K562 (cell line): Measurements from ENCODE around the gene DSG2. TPM values are rescaled to one million over a fixed set of nuclear protein-coding genes. Genes with fewer than 3 reads are reported as not detected.

ENCODE experiments used
- CBFA2T3 ChIP-seq: fragments of 450-650 bp; IDR thresholded peaks from 2 replicates; pipeline ENCODE4 v1.6.1; 2017
- DEAF1 ChIP-seq: fragments of 450-650 bp; formaldehyde crosslinking; IDR thresholded peaks from 2 replicates; pipeline ENCODE4 v1.4.0; 2020; ENCODE audit warnings: mild to moderate bottlenecking, moderate library complexity
- FOXK1 ChIP-seq: sonication (generic); formaldehyde crosslinking; IDR thresholded peaks from 2 replicates; pipeline ENCODE4 v1.8.0; 2022; ENCODE audit warnings: missing genetic modification reagents, mild to moderate bottlenecking, borderline replicate concordance
- HDAC3 ChIP-seq: fragments of 450-650 bp; IDR thresholded peaks from 2 replicates; pipeline ENCODE4 v1.6.1; 2018; ENCODE audit warnings: borderline replicate concordance, mild to moderate bottlenecking, moderate library complexity; ENCODE audit not compliant: partially characterized antibody
- HDGF ChIP-seq: fragments of 450-650 bp; IDR thresholded peaks from 2 replicates; pipeline ENCODE4 v1.6.1; 2016
- HEY1 ChIP-seq: fragments of 250-450 bp; sonication (Bioruptor Pico); IDR thresholded peaks from 2 replicates; pipeline ENCODE4 v1.5.0; 2020; ENCODE audit warnings: mild to moderate bottlenecking, moderate library complexity, borderline replicate concordance
- HNRNPLL ChIP-seq: fragments of 200-400 bp; formaldehyde crosslinking; IDR thresholded peaks from 2 replicates; pipeline ENCODE4 v1.6.1; 2017; ENCODE audit warnings: low read length, low read depth, mild to moderate bottlenecking; ENCODE audit not compliant: poor library complexity, severe bottlenecking
- IFI16 ChIP-seq: fragments of 250-450 bp; sonication (Bioruptor Pico); IDR thresholded peaks from 2 replicates; pipeline ENCODE4 v2.1.2; 2022; ENCODE audit warnings: mild to moderate bottlenecking, inconsistent platforms
- RAD21 ChIP-seq, 2 experiments: fragments of 250-450 bp in 1 of 2; fragments of 450-650 bp in 1 of 2; sonication (Bioruptor Pico) in 1 of 2; formaldehyde crosslinking in 1 of 2; IDR thresholded peaks in 1 of 2; conservative IDR thresholded peaks in 1 of 2; 2 replicates each; pipeline versions ENCODE4 v1.4.0 to v1.8.0; 2020 to 2022; ENCODE audit warnings: mild to moderate bottlenecking in 2 of 2, moderate library complexity in 1 of 2
- RBM17 ChIP-seq: fragments of 200-400 bp; formaldehyde crosslinking; IDR thresholded peaks from 2 replicates; pipeline ENCODE4 v1.6.1; 2017; ENCODE audit warnings: low read depth, mild to moderate bottlenecking, low read length, borderline replicate concordance
- SNRNP70 ChIP-seq: fragments of 200-400 bp; formaldehyde crosslinking; optimal IDR thresholded peaks from 2 replicates; pipeline ENCODE3; 2017; ENCODE audit warnings: low read depth, low read length
- SREBF1 ChIP-seq: fragments of 150-350 bp; IDR thresholded peaks from 2 replicates; pipeline ENCODE4 v1.6.1; 2014; ENCODE audit warnings: antibody characterized with exemption, low read depth, low read length, borderline replicate concordance
- TRIM28 ChIP-seq: fragments of 450-650 bp; IDR thresholded peaks from 2 replicates; pipeline ENCODE4 v1.6.1; 2017
- USF2 ChIP-seq: sonication (generic); formaldehyde crosslinking; IDR thresholded peaks from 2 replicates; pipeline ENCODE4 v1.5.0; 2020; ENCODE audit warnings: missing genetic modification reagents
- ZNF124 ChIP-seq: sonication (generic); formaldehyde crosslinking; IDR thresholded peaks from 2 replicates; pipeline ENCODE4 v1.8.1; 2022; ENCODE audit warnings: missing genetic modification reagents
- ZNF384 ChIP-seq: IDR thresholded peaks from 2 replicates; pipeline ENCODE4 v1.6.1; 2012; ENCODE audit warnings: low read depth, low read length, improper control_type of control experiment
- ZNF445 ChIP-seq: fragments of 250-450 bp; sonication (Bioruptor Pico); IDR thresholded peaks from 2 replicates; pipeline ENCODE4 v1.4.0; 2020; ENCODE audit warnings: low read depth, mild to moderate bottlenecking, moderate library complexity
- ZNF766 ChIP-seq: fragments of 200-800 bp; sonication (Bioruptor generic); conservative IDR thresholded peaks from 2 replicates; pipeline ENCODE4 v1.6.1; 2016; ENCODE audit warnings: missing genetic modification characterization, missing compliant biosample characterization
- ZZZ3 ChIP-seq: fragments of 450-650 bp; IDR thresholded peaks from 2 replicates; pipeline ENCODE4 v1.6.1; 2016; ENCODE audit warnings: antibody characterized with exemption, mild to moderate bottlenecking, moderate library complexity
- polyA plus RNA-seq, 8 experiments: library from polyadenylated mRNA; depleted of rRNA in 4 of 8; stranded (reverse) in 5 of 8; unstranded in 3 of 8; fragments of >200 nt; fragmentation: Nextera tagmentation in 2 of 8; fragmentation: Illumina TruSeq in 1 of 8; extraction: Ambion mirVana in 2 of 8; extraction: Trizol in 1 of 8; gene quantifications; 2 replicates each; pipeline versions ENCODE4 v1.2.1 to v1.2.3, GENCODE V29; 2011 to 2014; ENCODE audit warnings: inconsistent platforms in 1 of 8, missing spikeins in 1 of 8
- total RNA-seq, 7 experiments: library from RNA; depleted of rRNA in 6 of 7; stranded (reverse); fragments of >200 nt in 6 of 7; fragmentation: Illumina TruSeq in 2 of 7; extraction: Trizol in 2 of 7; gene quantifications; 2 replicates each; pipeline versions ENCODE4 v1.2.1 to v1.2.3, GENCODE V29; 2011 to 2021; ENCODE audit warnings: low replicate concordance in 1 of 7

DSG2 gene
- total and polyA plus RNA-seq, 9 of the 15 experiments (the other 6 are each of a cell fraction or from before 2014, with no cell fraction given) = 16.9 to 68.6 (median 41.3) TPM

GRCh38 chr18:31555971-31556747, 58.2 kb downstream of the DSG2 start (continued):
- no peak for TF ChIP-seq USF2
- no peak for TF ChIP-seq CBFA2T3
- TF ChIP-seq ZNF445 = no peak
- TF ChIP-seq ZNF124 (CRISPR knock-in tag) = no peak
- TF ChIP-seq IFI16 (CRISPR knock-in tag) = no peak
- no peak for TF ChIP-seq HDGF
- TF ChIP-seq RBM17 = no peak
- TF ChIP-seq ZNF384 = peak; percentile 91
- peak; percentile 92 to 97 for TF ChIP-seq RAD21 (CRISPR knock-in tag; conservative IDR thresholded peaks at IDR 0.05 in 1 of 2, IDR thresholded peaks at IDR 0.05 in 1 of 2)
- TF ChIP-seq SREBF1 = no peak
- peak; percentile 73 for TF ChIP-seq DEAF1 (CRISPR knock-in tag)
- TF ChIP-seq TRIM28 = no peak
- no peak for TF ChIP-seq ZNF766
- TF ChIP-seq FOXK1 = no peak
- no peak for TF ChIP-seq SNRNP70
- no peak for TF ChIP-seq HEY1 (CRISPR knock-in tag)
- no peak for TF ChIP-seq HDAC3
- TF ChIP-seq HNRNPLL = no peak
- no peak for TF ChIP-seq ZZZ3
